Measurements from ENCODE around the gene ERBB2.
"Not testable (repeated sequence)": the region's sequence is repeated elsewhere in the genome, so short reads cannot be mapped to it uniquely, and the experiment has no call there.

The ERBB2 gene

GRCh38 chr17:39678340-39679116 lies 21.3 kb upstream of the ERBB2 start:
- no peak for DNase-seq (ENCODE audit: low spot score)

GRCh38 chr17:39679521-39680192 lies 20.2 kb upstream of the ERBB2 start:
- DNase-seq (ENCODE audit: low spot score): no peak

- DNase-seq (ENCODE audit: low spot score): no peak
These were observed 16.4 kb upstream of the ERBB2 start for GRCh38 chr17:39683295-39683939.

GRCh38 chr17:39684369-39685192 lies 15.3 kb upstream of the ERBB2 start:
- DNase-seq (ENCODE audit: low spot score): no peak

DNA sequence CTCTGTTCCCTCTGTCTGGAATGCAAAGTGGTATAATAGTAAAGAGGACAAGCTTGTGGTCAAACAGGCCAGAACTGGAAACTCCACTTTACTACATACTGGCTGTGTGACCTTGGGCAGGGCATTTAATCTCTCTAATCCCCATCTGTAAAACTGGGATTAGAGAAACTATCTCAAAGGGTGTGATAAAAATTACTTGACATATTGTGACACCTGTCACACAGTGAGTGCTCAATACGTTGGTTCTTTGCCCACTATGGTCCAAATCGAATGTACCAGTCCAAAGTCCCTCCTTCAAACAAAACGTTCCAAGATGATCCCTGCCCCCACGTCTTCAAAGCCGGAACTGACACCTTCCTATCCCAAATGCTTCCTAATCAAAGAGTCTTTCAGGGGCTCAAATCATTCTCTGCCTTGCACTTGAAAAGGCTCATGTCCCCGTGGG lies 12.7 kb upstream of the ERBB2 start:
- DNase-seq (ENCODE audit: low spot score): no peak

- DNase-seq (ENCODE audit: low spot score): peak; percentile 80
These were observed 12.1 kb upstream of the ERBB2 start, which contains the start of gene PGAP3 for GRCh38 chr17:39687546-39688474. Gene PGAP3 (minus strand): TSS chr17:39688057. CDS start chr17:39688014, 43 bp downstream.

DNA sequence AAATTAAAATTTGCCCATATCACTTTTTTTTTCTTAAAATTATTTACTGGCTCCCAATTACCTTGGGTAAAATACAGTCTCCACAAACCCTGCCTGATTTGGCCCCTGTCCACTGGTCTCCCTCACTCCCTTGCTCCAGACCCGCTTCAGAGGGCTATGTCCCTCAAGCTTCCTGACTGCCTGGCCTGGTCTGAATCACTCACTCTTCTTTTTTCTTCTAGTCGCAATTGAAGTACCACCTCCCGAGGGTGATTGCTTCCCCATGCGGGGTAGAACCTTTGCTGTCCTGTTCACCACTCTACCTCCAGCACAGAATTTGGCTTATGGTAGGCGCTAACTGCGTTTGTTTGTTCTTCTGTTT lies 11.4 kb upstream of the ERBB2 start:
- no peak for DNase-seq (ENCODE audit: low spot score)

GRCh38 chr17:39688945-39689344 lies 10.9 kb upstream of the ERBB2 start:
- no peak for DNase-seq (ENCODE audit: low spot score)

DNA sequence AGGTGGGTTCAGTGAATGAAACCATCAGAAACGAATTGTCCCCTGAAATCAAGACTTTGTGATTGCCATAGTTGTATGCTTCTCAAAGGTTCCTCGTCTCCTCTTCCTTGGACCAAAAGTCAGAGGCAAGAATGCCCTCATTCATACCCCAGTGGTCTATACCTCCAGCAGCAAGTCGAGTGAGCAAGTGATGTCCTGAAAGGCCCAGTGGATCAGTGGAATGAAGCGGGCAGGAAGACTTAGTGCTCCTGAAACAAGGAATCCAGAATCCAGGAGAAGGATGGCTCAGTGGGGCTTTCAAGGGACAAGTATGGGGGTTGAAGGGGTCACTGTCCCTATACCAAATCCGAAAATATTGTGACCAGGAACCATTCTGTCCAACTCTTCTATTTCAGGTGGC lies 5.3 kb upstream of the ERBB2 start:
- no peak for DNase-seq (ENCODE audit: low spot score)

DNA sequence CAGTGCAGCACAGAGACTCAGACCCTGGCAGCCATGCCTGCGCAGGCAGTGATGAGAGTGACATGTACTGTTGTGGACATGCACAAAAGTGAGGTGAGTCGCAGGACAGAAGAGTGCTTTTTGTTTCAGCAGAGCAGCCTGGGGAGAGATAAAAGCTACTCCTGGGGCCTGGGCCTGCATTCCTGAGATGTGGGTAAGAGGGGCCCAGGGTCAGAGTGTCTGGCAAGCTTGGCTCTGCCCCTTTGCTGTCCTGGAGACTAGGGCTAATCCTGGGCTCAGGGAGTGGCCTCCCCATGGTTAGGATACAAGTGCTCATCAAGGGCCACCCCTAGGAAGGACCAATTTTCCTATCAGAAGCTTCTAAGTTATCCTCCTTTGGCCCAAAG lies 4.8 kb upstream of the ERBB2 start:
- no peak for DNase-seq (ENCODE audit: low spot score)

GRCh38 chr17:39696731-39697130 lies 3.1 kb upstream of the ERBB2 start:
- no peak for DNase-seq (ENCODE audit: low spot score)

- DNase-seq (ENCODE audit: low spot score): no peak
These were observed 1.9 kb upstream of the ERBB2 start for GRCh38 chr17:39697961-39698360.

DNA sequence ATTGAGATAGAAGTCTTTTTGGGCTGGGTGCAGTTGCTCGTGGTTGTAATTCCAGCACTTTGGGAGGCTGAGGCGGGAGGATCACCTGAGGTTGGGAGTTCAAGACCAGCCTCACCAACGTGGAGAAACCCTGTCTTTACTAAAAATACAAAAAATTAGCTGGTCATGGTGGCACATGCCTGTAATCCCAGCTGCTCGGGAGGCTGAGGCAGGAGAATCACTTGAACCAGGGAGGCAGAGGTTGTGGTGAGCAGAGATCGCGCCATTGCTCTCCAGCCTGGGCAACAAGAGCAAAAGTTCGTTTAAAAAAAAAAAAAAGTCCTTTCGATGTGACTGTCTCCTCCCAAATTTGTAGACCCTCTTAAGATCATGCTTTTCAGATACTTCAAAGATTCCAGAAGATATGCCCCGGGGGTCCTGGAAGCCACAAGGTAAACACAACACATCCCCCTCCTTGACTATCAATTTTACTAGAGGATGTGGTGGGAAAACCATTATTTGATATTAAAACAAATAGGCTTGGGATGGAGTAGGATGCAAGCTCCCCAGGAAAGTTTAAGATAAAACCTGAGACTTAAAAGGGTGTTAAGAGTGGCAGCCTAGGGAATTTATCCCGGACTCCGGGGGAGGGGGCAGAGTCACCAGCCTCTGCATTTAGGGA lies 577 bp upstream of the ERBB2 start:
- DNase-seq (ENCODE audit: low spot score): not testable (repeated sequence)

DNA sequence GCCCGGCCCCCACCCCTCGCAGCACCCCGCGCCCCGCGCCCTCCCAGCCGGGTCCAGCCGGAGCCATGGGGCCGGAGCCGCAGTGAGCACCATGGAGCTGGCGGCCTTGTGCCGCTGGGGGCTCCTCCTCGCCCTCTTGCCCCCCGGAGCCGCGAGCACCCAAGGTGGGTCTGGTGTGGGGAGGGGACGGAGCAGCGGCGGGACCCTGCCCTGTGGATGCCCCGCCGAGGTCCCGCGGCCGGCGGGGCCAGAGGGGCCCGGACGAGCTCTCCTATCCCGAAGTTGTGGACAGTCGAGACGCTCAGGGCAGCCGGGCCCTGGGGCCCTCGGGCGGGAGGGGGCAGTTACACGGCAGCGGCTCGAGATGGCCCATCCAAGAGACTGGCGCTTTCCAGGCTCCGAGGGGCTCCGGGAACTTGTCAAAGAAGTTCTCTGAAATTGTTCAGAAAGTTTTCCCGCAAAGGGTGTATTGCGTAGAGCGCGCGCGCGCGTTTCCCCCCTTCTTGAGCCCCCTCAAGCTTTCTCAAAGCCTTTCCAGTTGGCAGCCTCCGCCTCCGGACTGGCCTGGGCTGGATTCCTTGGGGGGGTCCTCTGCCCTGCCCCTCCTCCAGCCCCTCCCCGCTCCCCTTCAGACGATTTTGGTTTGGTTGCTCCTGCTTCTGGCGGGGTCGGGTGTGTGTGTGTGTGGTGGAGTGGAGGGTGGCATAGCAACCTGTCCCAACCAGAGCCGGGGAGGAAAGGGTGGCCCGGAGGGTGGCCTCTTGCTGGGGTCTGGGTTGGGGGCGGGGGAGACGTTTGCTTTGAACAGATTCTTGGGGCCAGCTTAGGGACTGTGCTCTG lies 504 bp downstream of the ERBB2 start:
- no peak for DNase-seq (ENCODE audit: low spot score)

DNA sequence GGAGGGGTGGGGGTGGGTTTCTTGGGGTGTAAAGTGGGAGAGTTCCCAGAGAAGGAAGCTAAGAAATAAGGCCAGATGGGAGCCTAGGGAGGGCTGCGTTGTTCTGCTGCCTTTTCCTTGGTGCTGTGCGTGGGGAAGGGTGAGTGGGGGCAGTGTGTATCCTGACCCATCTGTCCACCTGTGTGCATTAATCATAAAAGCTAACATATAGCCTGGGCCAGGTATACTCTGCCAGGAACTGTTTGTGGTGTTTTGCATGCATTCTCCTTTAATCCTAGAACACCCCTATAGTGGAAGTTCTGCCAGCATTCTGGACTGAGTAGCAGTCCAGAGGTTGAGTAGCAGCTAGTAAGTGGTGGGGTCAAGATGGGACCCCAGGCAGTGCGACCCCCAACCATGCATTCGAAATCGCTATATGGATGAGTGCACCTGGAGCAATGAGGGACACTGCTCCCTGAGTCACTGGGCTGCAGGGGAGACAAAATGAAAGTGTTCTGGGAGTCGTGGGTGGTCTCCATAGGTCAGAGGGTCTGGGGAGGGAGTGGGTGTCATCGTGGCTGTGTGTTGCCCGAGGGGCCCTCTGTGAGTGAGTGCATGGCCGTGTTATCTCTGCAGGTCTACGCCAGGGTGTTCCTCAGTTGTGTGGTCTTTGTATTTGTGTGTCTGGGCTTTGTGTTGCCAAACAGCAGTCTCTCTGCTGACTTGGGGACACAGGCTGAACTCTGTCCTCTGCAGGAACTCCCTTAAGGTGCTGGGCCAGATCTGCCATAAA lies 1.3 kb downstream of the ERBB2 start:
- DNase-seq (ENCODE audit: low spot score): peak; percentile 59

DNA sequence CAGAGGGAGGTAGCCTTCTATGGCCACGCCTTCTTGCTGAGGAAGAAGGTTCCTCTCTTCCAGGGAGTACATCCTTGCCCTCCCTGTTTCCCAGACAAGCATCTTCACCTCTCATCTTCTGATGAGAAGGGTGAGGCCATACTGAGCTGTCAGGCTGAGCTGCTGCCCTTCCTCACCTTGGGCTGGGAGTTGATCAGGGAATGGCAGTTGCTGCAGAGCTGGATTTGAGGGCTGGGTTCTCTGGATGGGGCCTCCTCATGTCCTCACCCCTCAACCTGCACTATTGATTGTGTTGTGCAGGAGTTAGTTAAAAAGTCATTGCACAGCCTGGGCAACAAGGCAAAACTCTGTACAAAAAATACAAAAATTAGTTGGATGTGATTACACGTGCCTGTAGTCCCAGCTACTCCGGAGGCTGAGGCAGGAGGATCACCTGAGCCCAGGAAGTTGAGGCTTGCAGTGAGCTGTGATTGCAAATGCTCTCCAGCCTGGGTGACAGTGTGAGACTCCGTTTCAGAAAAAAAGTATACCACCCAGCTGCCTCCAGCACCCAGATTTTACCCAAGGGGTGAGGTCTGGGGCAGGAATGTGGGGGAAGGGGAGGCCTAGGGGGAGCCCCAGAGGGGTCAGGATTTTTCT lies 2.0 kb downstream of the ERBB2 start:
- DNase-seq (ENCODE audit: low spot score): no peak

- DNase-seq (ENCODE audit: low spot score): peak; percentile 68
These were observed 3.3 kb downstream of the ERBB2 start for GRCh38 chr17:39702901-39703893.
